Left forelimb (tissue), 1 donor: ENCODE data around the gene PLCE1.

Experiments used
- DNase-seq: peaks from one replicate; pipeline ENCODE4 v3.0.0-alpha.2; 2018; ENCODE audit warnings: low spot score

The PLCE1 gene

GRCh38 chr10:93994438-93994801 lies 689 bp downstream of the PLCE1 start:
- DNase-seq, result no peak

- DNase-seq, result no peak
Measured at GRCh38 chr10:93995182-93995581, 1.5 kb downstream of the PLCE1 start.

- no peak for DNase-seq
Measured at GRCh38 chr10:93995598-93996271, 2.0 kb downstream of the PLCE1 start.

- no peak for DNase-seq
Measured at GRCh38 chr10:93996551-93996950, 2.8 kb downstream of the PLCE1 start.

GRCh38 chr10:93997546-93997945 lies 3.8 kb downstream of the PLCE1 start:
- DNase-seq, result no peak

GRCh38 chr10:93999401-93999851 lies 5.7 kb downstream of the PLCE1 start:
- DNase-seq, result peak; percentile 84

- no peak for DNase-seq
Measured at GRCh38 chr10:94000638-94001415, 7.1 kb downstream of the PLCE1 start.

GRCh38 chr10:94001416-94001810 lies 7.7 kb downstream of the PLCE1 start:
- DNase-seq, result no peak

- DNase-seq, result no peak
Measured at GRCh38 chr10:94002156-94002555, 8.4 kb downstream of the PLCE1 start.

GRCh38 chr10:94003488-94003887 lies 9.8 kb downstream of the PLCE1 start:
- DNase-seq, result no peak

GRCh38 chr10:94005050-94005449 lies 11.3 kb downstream of the PLCE1 start:
- DNase-seq, result no peak

- DNase-seq, result no peak
Measured at GRCh38 chr10:94006591-94007550, 13.1 kb downstream of the PLCE1 start.

- no peak for DNase-seq
Measured at GRCh38 chr10:94008526-94008925, 14.8 kb downstream of the PLCE1 start.

GRCh38 chr10:94010116-94010515 lies 16.4 kb downstream of the PLCE1 start:
- DNase-seq, result no peak

GRCh38 chr10:94010886-94011285 lies 17.2 kb downstream of the PLCE1 start:
- DNase-seq, result no peak

- DNase-seq, result no peak
Measured at GRCh38 chr10:94011296-94011695, 17.6 kb downstream of the PLCE1 start.

GRCh38 chr10:94012834-94013233 lies 19.1 kb downstream of the PLCE1 start:
- DNase-seq, result no peak

- no peak for DNase-seq
Measured at GRCh38 chr10:94013331-94013760, 19.6 kb downstream of the PLCE1 start.

GRCh38 chr10:94014304-94014703 lies 20.6 kb downstream of the PLCE1 start:
- no peak for DNase-seq

GRCh38 chr10:94016727-94017714 lies 23.3 kb downstream of the PLCE1 start:
- no peak for DNase-seq

GRCh38 chr10:94018107-94018506 lies 24.4 kb downstream of the PLCE1 start:
- no peak for DNase-seq
